C4-2B (cell line): ENCODE data around the gene MRPS6.

Experiments used
- H3K27ac ChIP-seq: fragments of 450-650 bp; 2 replicates; pipeline ENCODE4 v1.5.1; 2017
- CTCF ChIP-seq: fragments of 450-650 bp; conservative IDR thresholded peaks from 2 replicates; pipeline ENCODE4 v1.5.1; 2017; ENCODE audit warnings: mild to moderate bottlenecking
- ZFX ChIP-seq: fragments of 450-650 bp; IDR thresholded peaks from 2 replicates; pipeline ENCODE4 v1.6.1; 2017

The MRPS6 gene

DNA sequence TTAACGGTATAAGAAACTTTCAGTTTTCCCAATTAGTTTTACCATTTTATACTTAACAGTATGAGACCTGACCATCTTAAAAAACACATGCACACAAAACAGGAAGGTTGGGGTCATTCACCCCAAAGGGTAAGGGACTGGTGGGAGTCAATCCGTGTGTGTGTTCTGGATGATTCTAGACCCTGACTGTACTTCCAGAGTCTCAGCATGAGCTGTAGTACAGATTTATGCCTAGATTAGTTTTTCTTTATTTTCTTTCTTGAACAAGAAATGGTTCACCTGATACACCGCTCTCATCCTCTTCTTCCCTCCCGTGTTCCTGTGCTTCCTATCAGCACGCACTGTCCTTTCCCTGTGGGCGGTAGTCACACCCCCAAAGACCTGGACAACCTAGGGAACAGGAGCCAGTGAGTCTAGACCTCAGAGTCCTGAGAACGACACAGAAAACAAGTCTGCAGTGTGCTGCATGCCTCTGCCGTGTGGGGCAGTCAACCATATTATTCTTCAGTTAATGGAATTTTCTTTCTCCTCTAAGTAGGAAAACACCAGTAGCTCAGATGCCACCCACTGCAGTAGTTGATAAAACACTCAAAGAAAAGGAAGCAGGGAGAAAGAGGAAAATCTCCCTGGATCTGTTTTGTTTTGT, 38.9 kb upstream of the MRPS6 start:
- H3K27ac ChIP-seq: no peak overlapping the region
- TF ChIP-seq CTCF (no peak), ZFX (no peak)

- TF ChIP-seq ZFX (no peak), CTCF (no peak)
- no peak overlapping the region for H3K27ac ChIP-seq
These were observed 37.6 kb upstream of the MRPS6 start for GRCh38 chr21:34035619-34036354.

DNA sequence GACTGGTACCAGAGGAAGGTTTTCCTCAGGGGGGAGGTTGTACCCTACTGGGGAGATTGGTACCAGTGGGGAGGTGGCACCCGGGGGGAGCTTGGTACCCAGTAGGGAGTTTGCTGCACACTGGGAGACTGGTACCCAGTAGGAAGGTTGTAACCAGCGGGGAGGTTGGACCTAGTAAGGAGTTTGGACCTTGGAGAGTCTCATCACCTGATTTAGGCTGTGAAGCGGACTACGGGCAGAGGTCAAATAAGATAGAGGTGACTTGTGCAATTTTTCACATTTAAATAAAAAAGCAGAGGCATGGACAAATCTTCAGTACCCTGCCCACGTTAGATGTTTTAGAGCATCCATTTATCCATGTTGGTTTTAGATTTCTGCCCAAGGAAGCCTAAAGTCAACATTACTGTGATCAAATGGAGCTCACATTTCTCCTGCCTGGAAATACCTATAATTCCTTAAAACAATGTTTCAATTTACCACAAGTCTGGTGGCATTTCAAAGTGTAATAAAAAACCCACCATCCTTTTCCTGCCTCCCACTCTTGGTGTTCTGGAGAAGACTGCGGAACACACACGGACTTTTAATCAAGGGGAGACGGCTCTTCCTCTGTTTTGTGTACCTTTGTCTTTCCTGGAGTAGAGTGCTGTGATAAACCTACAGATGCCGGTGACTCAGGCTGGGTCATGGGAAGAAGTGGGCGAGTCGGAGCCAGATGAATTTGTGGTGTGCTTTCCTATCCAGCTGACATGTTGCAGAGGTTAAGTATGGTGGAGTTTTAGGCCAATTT, 36.2 kb upstream of the MRPS6 start:
- H3K27ac ChIP-seq: no peak overlapping the region
- TF ChIP-seq CTCF: no peak
- no peak for TF ChIP-seq ZFX

DNA sequence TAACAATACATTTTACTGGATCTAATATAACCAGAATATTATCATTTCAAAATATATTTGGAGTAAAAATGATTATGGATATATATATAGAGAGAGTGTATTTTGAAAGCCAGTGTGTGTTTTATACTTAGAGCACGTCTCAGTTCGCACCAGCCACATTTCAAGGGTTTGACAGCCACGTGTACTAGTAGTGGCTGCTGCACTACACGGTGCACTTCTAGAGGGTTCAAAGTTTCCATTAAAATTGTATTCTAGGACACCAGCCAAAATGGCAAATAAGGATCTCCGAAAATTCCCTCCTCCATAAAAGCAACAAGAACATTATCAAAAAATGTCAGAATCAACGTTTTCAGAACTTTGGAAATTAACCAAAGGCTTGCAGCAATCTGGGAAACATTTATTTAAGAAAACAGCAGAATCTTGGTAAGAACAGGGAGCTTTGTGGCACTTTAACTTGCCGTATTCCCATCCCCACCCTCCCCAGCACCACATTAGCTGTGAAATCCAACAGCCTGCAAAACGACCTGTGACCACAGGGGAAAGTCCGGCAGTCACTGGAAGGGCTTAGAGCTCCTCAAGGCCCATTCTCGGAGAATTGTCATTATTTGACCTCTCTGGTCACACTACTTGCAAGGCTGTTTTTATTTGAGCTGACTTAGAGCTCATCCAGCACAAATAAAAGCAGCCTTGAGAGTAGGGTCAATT, 33.5 kb upstream of the MRPS6 start:
- no peak for TF ChIP-seq CTCF
- no peak for TF ChIP-seq ZFX

GRCh38 chr21:34042735-34043134, 30.6 kb upstream of the MRPS6 start:
- TF ChIP-seq ZFX: no peak
- TF ChIP-seq CTCF: no peak
- H3K27ac ChIP-seq: no peak overlapping the region

More for the DNA sequence above, 33.5 kb upstream of the MRPS6 start:
- no peak overlapping the region for H3K27ac ChIP-seq

GRCh38 chr21:34043333-34043732, 30.0 kb upstream of the MRPS6 start:
- no peak for TF ChIP-seq ZFX
- no peak overlapping the region for H3K27ac ChIP-seq

DNA sequence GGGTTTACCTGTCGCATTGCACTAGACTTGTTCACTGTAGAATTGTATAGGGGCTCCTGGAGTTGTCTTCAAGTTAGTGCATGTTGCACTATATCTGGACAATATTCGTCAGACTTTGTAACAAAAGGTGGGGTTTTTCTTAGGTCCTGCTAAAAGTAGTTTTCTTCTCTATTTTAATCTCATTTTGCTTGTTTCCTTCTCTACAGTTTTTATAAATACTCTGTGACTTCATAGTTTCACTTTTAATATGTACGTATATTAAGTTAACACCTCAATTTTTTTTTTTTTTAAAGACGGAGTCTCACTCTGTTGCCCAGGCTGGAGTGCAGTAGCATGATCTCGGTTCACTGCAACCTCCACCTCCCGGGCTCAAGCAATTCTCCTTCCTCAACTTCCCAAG, 26.5 kb upstream of the MRPS6 start:
- no peak for TF ChIP-seq CTCF
- TF ChIP-seq ZFX: no peak
- no peak overlapping the region for H3K27ac ChIP-seq
